Measurements from ENCODE around the gene ATP8A2. TPM values are rescaled to one million over a fixed set of nuclear protein-coding genes. Genes with fewer than 3 reads are reported as not detected.

ATP8A2 gene
- total RNA-seq, 1 experiment from 2014 or later: not detected

DNA sequence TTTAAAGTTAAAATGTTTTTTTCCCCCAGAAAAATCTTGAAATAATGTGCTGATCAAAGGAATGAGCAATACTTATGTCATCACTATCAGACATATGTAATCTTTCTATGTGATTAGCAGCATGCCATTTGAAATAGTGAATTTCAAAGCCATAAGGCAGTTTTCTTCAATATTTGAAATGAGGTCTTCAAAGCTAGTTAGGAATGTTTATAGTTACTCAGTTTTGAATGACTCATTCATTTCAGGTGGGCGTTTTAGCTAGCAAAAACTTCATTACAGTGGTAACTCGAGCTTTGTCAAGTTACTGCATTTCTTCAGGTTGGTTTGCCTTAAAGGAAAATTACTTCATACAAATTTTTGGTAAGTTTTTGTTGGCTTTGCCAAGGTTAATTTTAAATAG lies 102.1 kb downstream of the ATP8A2 start:
- POLR2A ChIA-PET: no interaction called here
- in situ Hi-C loops (cut with HindIII; ENCODE audit: low pct_unique_long_range_greater_than_20kb, low sequenced_read_pairs): no loop called here
- Histone ChIP-seq H3K9me3 (ENCODE audit: control insufficient read depth, insufficient read depth, low read depth, low read length) (no peaks in the 10 kb centered on the region), H3K4me3 (ENCODE audit: low read depth in 2 of 2, low read length in 2 of 2) (no peak overlapping the region), H3K4me1 (ENCODE audit: control insufficient read depth, insufficient read depth, low read length) (no peaks in the 10 kb centered on the region), H3K27ac (ENCODE audit: low read length) (no peak overlapping the region), H3K27me3 (ENCODE audit: control insufficient read depth, insufficient read depth, low read length) (no peaks in the 10 kb centered on the region), H3K36me3 (ENCODE audit: control insufficient read depth, insufficient read depth, low read length) (no peaks in the 10 kb centered on the region)
- ATAC-seq: no peak
- CTCF ChIA-PET: no interaction called here
- TF ChIP-seq POLR2AphosphoS5 (IDR thresholded peaks at IDR 0.05; ENCODE audit: low read depth, low read length) (no peak), TCF7L2 (IDR thresholded peaks at IDR 0.05; ENCODE audit: low read depth, low read length) (no peak), SIN3A (IDR thresholded peaks at IDR 0.05; ENCODE audit: borderline replicate concordance, insufficient read depth, low read depth, low read length) (no peak)
- TF ChIP-seq, protein P1, sequence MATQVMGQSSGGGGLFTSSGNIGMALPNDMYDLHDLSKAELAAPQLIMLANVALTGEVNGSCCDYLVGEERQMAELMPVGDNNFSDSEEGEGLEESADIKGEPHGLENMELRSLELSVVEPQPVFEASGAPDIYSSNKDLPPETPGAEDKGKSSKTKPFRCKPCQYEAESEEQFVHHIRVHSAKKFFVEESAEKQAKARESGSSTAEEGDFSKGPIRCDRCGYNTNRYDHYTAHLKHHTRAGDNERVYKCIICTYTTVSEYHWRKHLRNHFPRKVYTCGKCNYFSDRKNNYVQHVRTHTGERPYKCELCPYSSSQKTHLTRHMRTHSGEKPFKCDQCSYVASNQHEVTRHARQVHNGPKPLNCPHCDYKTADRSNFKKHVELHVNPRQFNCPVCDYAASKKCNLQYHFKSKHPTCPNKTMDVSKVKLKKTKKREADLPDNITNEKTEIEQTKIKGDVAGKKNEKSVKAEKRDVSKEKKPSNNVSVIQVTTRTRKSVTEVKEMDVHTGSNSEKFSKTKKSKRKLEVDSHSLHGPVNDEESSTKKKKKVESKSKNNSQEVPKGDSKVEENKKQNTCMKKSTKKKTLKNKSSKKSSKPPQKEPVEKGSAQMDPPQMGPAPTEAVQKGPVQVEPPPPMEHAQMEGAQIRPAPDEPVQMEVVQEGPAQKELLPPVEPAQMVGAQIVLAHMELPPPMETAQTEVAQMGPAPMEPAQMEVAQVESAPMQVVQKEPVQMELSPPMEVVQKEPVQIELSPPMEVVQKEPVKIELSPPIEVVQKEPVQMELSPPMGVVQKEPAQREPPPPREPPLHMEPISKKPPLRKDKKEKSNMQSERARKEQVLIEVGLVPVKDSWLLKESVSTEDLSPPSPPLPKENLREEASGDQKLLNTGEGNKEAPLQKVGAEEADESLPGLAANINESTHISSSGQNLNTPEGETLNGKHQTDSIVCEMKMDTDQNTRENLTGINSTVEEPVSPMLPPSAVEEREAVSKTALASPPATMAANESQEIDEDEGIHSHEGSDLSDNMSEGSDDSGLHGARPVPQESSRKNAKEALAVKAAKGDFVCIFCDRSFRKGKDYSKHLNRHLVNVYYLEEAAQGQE (IDR thresholded peaks at IDR 0.05; ENCODE audit: insufficient read depth in 1 of 2, low read depth in 2 of 2, low read length in 1 of 2): no peak
- TF ChIP-seq, protein P2, sequence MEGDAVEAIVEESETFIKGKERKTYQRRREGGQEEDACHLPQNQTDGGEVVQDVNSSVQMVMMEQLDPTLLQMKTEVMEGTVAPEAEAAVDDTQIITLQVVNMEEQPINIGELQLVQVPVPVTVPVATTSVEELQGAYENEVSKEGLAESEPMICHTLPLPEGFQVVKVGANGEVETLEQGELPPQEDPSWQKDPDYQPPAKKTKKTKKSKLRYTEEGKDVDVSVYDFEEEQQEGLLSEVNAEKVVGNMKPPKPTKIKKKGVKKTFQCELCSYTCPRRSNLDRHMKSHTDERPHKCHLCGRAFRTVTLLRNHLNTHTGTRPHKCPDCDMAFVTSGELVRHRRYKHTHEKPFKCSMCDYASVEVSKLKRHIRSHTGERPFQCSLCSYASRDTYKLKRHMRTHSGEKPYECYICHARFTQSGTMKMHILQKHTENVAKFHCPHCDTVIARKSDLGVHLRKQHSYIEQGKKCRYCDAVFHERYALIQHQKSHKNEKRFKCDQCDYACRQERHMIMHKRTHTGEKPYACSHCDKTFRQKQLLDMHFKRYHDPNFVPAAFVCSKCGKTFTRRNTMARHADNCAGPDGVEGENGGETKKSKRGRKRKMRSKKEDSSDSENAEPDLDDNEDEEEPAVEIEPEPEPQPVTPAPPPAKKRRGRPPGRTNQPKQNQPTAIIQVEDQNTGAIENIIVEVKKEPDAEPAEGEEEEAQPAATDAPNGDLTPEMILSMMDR (IDR thresholded peaks at IDR 0.05): no peak
- intact Hi-C loops (cut with micrococcal nuclease; ENCODE audit: unreplicated experiment): no loop called here
- DNase-seq (ENCODE audit: low read depth, low spot score): no peak
- BruUV-seq (replicated peaks): no TSS peak

DNA sequence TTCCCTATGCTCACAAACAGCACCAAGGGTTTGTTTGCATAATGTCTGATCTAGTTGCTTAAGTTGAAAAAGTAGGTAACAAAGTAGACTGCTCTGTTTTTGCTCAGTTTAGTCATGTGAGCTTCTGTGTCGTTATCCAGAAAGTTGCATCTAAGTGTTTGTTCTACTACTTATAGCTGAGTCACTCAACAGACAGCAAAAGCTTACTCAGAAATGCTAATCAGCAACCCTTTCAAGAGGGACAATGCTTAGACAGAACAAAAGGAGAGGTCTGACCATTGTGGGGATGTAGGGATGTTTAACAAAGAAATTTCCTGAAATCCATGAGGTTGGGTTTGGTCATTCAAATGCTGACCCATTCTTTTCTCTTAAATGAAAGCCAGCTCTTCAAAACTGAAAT lies 106.4 kb downstream of the ATP8A2 start:
- H3K36me3 ChIP-seq (ENCODE audit: control insufficient read depth, insufficient read depth, low read length): no peaks in the 10 kb centered on the region
- CTCF ChIA-PET: no interaction called here
- BruUV-seq (replicated peaks): no TSS peak
- POLR2A ChIA-PET: no interaction called here
- in situ Hi-C loops (cut with HindIII; ENCODE audit: low pct_unique_long_range_greater_than_20kb, low sequenced_read_pairs) (no loop called here), intact Hi-C loops (cut with micrococcal nuclease; ENCODE audit: unreplicated experiment) (no loop called here)
- DNase-seq (ENCODE audit: low read depth, low spot score) (no peak), ATAC-seq (no peak)
- TF ChIP-seq, protein P1 (IDR thresholded peaks at IDR 0.05; ENCODE audit: insufficient read depth in 1 of 2, low read depth in 2 of 2, low read length in 1 of 2): no peak
- TF ChIP-seq, protein P2 (IDR thresholded peaks at IDR 0.05): no peak
- TF ChIP-seq TCF7L2 (IDR thresholded peaks at IDR 0.05; ENCODE audit: low read depth, low read length) (no peak), SIN3A (IDR thresholded peaks at IDR 0.05; ENCODE audit: borderline replicate concordance, insufficient read depth, low read depth, low read length) (no peak), POLR2AphosphoS5 (IDR thresholded peaks at IDR 0.05; ENCODE audit: low read depth, low read length) (no peak)
- H3K27me3 ChIP-seq (ENCODE audit: control insufficient read depth, insufficient read depth, low read length): no peaks in the 10 kb centered on the region
- no peaks in the 10 kb centered on the region for H3K4me1 ChIP-seq (ENCODE audit: control insufficient read depth, insufficient read depth, low read length)
- no peak overlapping the region for H3K4me3 ChIP-seq (ENCODE audit: low read depth in 2 of 2, low read length in 2 of 2)
- no peak overlapping the region for H3K27ac ChIP-seq (ENCODE audit: low read length)
- no peaks in the 10 kb centered on the region for H3K9me3 ChIP-seq (ENCODE audit: control insufficient read depth, insufficient read depth, low read depth, low read length)

Measured in Panc1 (cell line).